Epithelial cell of umbilical artery (primary cell): Measurements from ENCODE around the gene RTP3. TPM values are rescaled to one million over a fixed set of nuclear protein-coding genes. Genes with fewer than 3 reads are reported as not detected.

Source experiments
- total RNA-seq: library from RNA; depleted of rRNA; stranded (reverse); fragments of >200 nt; gene quantifications from 2 replicates; pipeline ENCODE4 v1.2.3, GENCODE V29; 2014

The RTP3 gene
- total RNA-seq = not detected in 2 replicates

GRCh38 chr3:46497556-46498265 is at the start of gene RTP3:
RTP3 (plus strand) TSS chr3:46497976; CDS start chr3:46498063, 87 bp downstream.

GRCh38 chr3:46464326-46465195 is 33.2 kb upstream of the RTP3 start, which contains the start of gene LTF:
LTF (minus strand) TSS chr3:46464905; CDS start chr3:46464867, 38 bp downstream.

Other genes with a start within 250 kb of the RTP3 start
- gene CCR2, start 143.9 kb upstream of the RTP3 start, total RNA-seq = not detected in 2 replicates
- gene CCR5, start 127.0 kb upstream of the RTP3 start, total RNA-seq = not detected in 2 replicates
- gene CCRL2, start 90.7 kb upstream of the RTP3 start, total RNA-seq = 2.1 and 2.3 TPM in 2 replicates
- not detected in 2 replicates for gene LTF, start 33.1 kb upstream of the RTP3 start, total RNA-seq
- 0.15 TPM in 1 of 2 replicates, not detected in the other for gene LRRC2, start 68.3 kb downstream of the RTP3 start, total RNA-seq
- not detected in 2 replicates for gene FAM240A, start 114.5 kb downstream of the RTP3 start, total RNA-seq
- 3.9 and 7.0 TPM in 2 replicates for gene ALS2CL, start 195.7 kb downstream of the RTP3 start, total RNA-seq
- gene TMIE, start 203.4 kb downstream of the RTP3 start, total RNA-seq = under 0.01 and 0.15 TPM in 2 replicates
- gene PRSS50, start 219.9 kb downstream of the RTP3 start, total RNA-seq = not detected in 2 replicates